AG09319 (cell line): ENCODE results near the gene GRID2IP.

Experiments used
- DNase-seq: peaks from one replicate; pipeline ENCODE4 v3.0.0-alpha.2; 2010; ENCODE audit warnings: low read depth; ENCODE audit errors: extremely low read depth
- TF ChIP-seq, protein P1 (sequence below): IDR thresholded peaks from 2 replicates; pipeline ENCODE4 v1.5.1; 2011; ENCODE audit warnings: low read depth, mild to moderate bottlenecking, inconsistent platforms, low read length, moderate library complexity

GRID2IP gene

DNA sequence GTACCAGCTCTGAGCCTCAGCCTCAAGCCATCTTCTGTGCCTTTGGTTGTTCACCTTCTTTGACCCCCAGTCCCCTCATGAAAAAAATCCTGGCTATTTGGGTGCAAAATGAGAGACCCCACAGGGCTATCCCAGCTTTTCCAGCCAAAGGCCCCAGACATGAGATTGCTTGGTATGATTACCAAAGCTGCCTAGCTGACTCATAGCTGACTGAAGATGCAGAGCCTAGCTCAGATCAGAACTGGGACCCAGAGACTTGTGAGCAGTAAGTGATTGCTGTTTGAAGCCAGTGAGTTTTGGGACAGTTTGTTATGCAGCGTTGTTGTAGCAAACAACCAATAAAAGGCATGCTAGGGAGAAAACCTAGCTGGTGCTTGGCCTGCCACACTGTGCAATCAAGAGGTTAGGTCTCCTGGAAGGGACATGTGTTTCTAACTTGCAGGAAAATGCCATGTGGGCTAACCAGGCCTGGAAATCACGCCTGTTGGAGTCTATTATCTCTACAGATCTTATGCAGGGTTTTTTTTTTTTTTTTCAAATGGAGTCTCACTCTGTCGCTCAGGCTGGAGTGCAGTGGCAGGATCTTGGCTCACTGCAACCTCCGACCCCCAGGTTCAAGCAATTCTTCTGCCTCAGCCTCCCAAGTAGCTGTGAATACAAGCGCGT is 55.5 kb downstream of the GRID2IP start:
- DNase-seq = no peak
- TF ChIP-seq, protein P1, sequence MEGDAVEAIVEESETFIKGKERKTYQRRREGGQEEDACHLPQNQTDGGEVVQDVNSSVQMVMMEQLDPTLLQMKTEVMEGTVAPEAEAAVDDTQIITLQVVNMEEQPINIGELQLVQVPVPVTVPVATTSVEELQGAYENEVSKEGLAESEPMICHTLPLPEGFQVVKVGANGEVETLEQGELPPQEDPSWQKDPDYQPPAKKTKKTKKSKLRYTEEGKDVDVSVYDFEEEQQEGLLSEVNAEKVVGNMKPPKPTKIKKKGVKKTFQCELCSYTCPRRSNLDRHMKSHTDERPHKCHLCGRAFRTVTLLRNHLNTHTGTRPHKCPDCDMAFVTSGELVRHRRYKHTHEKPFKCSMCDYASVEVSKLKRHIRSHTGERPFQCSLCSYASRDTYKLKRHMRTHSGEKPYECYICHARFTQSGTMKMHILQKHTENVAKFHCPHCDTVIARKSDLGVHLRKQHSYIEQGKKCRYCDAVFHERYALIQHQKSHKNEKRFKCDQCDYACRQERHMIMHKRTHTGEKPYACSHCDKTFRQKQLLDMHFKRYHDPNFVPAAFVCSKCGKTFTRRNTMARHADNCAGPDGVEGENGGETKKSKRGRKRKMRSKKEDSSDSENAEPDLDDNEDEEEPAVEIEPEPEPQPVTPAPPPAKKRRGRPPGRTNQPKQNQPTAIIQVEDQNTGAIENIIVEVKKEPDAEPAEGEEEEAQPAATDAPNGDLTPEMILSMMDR = no peak

DNA sequence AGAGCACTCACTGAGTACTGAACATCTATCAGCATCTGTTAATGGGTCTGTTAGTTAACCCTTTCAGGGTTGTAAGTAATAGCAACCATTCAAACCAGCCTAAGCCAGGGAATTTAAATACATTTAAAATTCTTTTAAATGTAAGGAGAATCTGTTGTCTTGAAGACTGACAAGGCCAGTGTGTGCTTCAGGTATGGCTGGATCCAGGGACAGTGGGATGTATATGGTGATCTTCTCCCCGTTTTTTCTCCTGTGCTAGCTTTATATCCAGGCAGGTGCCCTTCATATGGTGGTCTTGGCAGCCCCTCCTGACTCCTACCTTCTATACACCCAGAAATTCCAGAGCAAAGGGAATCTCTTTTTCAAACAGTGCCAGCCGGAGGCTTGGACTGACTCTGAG is 56.9 kb downstream of the GRID2IP start:
- DNase-seq = no peak
- TF ChIP-seq, protein P1 = no peak

DNA sequence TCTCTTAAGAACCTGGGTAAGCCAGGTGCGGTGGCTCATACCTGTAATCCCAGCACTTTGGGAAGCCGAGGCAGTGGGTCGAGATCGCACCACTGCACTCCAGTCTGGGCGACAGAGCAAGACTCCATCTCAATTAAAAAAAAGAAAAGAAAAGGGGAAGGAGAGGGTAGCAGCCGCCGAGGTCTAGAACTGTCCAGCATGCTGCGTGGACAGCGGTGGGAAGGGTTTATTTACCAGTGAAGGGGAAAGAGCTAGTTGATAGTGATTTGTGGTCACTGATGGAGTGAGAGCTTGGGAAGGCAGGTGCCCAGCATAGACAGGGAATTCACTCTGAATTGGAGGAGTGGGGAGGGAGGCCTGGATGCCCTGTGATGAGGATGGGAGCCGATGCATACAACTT is 60.1 kb downstream of the GRID2IP start:
- TF ChIP-seq, protein P1 = no peak

DNA sequence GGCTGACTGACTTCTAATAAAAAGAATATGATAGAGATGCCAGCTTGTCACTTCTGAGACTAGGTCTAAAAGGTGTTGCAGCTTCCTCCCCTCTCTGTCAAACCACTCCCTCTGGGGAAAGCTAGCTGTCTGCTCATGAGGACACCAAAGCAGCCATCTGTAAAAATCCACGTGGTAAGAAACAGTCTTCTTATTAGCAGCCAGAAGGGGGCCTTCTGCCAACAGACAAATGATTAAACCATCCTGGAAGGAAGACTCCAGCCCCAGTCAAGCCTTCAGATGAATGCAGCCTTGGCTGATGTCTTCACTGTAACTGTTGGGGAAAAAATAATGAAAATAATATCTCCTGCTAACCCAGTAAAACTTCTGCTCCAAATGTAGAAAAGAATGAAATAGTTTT is 61.6 kb downstream of the GRID2IP start:
- DNase-seq = no peak
- TF ChIP-seq, protein P1 = no peak

More for the DNA sequence above, 60.1 kb downstream of the GRID2IP start:
- DNase-seq = no peak

DNA sequence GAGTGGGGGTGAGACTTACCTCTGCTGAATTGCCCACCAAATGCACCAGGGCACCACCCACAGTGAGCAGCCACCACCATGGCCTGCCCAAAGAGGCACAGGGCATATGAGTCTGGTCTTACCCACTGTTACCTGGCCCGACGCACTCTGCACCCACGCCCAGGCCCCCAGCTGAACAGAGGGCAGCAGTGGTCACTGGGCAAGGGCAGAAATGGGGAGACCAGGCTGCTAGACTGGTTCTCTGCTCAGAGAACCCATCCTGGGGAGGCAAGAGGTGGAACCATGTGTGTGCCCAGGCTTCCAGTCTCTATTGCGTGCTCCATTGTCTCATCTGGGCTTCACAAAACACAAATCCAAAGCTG is 64.1 kb downstream of the GRID2IP start:
- TF ChIP-seq, protein P1 = no peak
- DNase-seq = no peak

DNA sequence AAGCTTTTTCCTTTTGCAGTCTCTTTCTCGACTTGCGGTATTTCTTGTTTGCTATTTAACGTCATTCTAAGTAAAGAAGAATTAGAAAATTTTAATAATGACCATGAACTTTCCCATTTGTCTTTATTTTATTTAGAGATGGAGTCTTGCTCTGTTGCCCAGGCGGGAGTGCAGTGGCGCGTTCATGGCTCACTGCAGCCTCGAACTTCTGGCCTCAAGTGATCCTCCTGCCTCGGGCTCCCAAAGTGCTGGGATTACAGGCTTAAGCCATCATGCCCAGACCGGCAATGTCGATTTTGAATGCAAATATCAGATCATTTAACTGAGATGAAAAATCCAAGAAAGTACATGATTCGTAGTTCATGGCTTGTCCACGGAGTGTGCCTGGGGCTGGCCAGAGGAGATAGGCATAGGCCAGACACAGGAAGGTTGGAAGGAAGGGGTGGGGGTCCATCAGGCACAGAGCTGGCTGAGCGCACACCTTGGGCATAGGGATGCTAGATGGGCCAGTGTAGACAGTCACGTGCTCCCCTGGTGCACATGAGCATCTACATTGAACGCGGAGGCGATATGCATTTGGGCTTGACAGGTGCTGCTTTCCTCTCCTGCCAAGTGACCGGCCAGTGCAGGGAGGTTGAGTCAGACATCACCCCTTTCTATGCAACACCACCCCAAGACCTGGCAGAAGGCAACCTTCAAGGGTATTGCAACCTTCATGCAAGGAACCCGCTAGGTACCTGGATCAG is 64.7 kb downstream of the GRID2IP start:
- TF ChIP-seq, protein P1 = no peak
- no peak for DNase-seq

DNA sequence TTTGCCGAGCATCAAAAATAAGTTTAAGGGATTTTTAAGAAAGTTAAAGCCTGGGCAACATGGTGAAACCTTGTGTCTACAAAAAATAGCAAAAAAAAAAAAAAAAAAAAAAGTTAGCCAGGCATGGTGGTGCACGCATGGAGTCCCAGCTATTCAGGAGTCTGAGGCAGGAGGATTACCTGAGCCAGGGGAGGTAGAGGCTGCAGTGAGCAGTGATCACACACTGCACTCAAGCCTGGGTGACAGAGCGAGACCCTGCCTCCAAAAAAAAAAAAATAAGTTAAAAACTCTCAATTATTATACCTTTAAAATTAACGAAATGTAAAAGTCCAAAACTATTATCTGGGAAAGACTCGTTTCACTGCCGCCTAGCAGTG is 68.5 kb downstream of the GRID2IP start:
- DNase-seq = no peak
- TF ChIP-seq, protein P1 = no peak
